HG03520 (cell line): ENCODE measurements around the gene SFXN5.
A peak's percentile ranks its signal among the peaks of the same experiment; 100 is the strongest.
"Not testable (repeated sequence)": the region's sequence is repeated elsewhere in the genome, so short reads cannot be mapped to it uniquely, and the experiment has no call there.

Experiments used
- ATAC-seq: cut with Tn5 transposase; IDR thresholded peaks from one replicate; pipeline ENCODE4 v1.9.1; 2021; ENCODE audit warnings: mild to moderate bottlenecking, moderate library complexity; ENCODE audit not compliant: unreplicated experiment

The SFXN5 gene

GRCh38 chr2:72914589-72915319 lies 156.8 kb downstream of the SFXN5 start:
- ATAC-seq: no peak

- ATAC-seq: no peak
These were observed 157.3 kb downstream of the SFXN5 start for GRCh38 chr2:72914206-72914559.

DNA sequence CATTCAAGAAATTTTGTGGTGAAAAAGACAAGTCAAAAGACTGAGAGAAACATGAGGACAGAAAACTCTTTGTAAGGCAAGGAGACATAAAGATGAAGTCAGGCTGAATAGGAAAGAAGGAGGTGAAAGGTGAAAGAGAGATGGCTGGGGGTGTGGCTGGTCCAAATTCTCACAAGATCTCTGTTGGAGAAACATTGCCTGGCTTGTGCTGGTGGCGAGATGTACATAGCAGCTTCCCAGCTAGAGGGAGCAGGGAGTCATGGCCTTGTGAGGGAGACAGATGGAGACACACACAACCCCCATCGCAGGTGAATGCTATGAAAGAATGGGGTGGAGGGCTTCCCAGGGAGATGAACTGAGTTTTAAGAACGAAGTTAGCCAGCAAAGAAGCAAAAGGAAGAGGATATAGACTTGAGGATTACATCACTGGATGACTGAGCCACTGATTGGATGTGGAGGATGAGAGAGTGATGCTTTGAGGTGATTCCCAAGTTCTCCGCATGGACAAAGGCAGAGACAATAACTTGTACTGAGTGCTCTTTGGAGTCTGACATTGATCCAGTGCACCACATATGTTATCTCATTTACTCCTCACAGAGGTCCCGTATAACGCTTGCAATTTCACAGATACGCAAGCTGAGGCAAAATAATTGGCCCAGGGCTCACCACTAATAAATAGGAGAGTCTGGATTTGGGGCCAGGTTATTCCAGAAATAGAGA lies 157.9 kb downstream of the SFXN5 start:
- no peak for ATAC-seq

GRCh38 chr2:72911256-72911655 lies 160.3 kb downstream of the SFXN5 start:
- ATAC-seq: no peak

- no peak for ATAC-seq
These were observed 162.8 kb downstream of the SFXN5 start for GRCh38 chr2:72908741-72909140.

GRCh38 chr2:72907369-72907768 lies 164.1 kb downstream of the SFXN5 start:
- ATAC-seq: not testable (repeated sequence)

DNA sequence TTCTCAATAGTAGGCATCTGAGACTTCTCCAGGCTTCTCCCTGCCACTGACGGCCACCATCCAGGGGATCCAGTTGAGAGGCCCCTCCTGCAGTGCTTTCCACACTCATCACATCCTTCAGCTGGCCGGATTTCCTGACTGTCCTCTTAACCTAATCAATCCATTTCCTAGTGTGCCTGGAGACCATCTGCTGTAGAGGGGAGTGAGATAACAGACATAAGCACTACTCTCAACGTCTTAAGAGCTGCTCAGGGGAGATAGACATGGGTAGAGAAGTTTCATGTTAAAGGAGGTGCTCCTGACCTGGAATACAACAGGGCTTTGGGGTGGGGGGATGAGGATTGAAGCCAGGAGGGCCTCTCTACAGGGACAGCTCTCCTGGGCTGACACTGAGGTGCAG lies 170.1 kb downstream of the SFXN5 start:
- no peak for ATAC-seq

DNA sequence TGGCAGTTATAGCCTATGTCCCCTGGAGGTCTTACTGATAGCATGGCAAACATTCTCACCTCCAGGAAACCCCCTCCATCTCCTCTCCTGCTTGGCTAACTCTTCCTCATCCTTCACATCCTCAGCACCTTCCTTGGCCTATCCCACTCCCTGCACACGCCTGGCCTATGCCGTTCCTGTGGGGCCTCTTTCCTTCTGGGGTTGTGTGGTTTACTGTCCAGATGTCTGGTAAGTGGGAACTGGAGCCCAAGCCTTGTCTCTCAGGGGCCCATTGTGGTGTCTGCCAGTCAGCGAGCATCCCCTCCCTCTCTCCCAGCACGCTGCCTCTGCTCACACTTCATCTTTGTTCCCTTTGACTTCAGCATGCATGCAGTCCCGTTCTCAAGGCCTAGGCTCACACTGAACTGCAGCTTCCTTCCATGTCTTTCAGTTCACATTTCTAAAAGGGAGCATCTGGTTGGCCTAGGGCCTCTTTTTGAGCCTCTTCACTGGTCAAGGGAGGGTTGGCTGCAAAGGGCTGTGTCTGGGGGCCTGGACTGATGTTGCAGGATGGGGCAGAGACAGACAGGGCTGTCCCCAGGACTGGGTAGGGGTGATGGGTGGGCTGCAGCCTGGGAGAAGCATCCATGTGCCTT lies 171.2 kb downstream of the SFXN5 start:
- no peak for ATAC-seq

DNA sequence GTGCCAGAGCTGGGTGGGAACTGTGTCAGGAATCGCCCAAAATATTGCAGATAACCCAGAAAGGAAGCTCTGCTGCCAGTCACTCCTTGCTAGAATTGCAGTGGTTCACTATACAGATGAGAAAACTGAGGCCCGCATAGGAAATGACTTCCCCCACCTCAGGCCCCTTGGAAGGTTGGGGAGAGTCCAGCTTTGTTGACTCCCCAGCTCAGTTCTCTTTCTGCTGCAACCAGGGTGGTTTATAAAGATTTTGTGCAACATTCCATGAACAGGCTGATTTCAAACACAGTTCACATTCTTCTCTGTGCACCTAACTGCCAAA lies 173.0 kb downstream of the SFXN5 start:
- no peak for ATAC-seq

GRCh38 chr2:72897785-72898584 lies 173.5 kb downstream of the SFXN5 start:
- no peak for ATAC-seq

GRCh38 chr2:72896446-72896845 lies 175.1 kb downstream of the SFXN5 start:
- no peak for ATAC-seq

- no peak for ATAC-seq
These were observed 175.7 kb downstream of the SFXN5 start for GRCh38 chr2:72895759-72896281.

DNA sequence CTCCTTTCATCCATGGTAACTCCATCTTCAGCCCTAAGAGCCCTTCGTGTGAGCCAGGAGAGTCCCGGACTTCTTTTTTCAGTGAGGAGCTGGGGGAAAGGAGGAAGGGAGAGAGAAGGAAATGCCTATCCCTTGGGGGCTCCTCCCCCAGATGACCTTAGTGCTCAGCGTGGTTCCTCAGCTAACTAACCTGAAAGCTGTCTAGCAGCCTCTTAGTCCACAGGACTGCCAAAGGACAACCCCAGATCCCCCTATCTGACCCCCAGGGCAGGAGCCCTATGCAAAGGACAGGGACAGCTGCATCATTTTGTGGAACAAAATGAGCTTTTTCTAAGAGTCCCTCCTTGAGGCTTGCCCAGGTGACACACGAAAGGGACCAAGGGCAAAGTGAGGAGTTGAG lies 176.4 kb downstream of the SFXN5 start:
- ATAC-seq: no peak

GRCh38 chr2:72894514-72894913 lies 177.0 kb downstream of the SFXN5 start:
- no peak for ATAC-seq

DNA sequence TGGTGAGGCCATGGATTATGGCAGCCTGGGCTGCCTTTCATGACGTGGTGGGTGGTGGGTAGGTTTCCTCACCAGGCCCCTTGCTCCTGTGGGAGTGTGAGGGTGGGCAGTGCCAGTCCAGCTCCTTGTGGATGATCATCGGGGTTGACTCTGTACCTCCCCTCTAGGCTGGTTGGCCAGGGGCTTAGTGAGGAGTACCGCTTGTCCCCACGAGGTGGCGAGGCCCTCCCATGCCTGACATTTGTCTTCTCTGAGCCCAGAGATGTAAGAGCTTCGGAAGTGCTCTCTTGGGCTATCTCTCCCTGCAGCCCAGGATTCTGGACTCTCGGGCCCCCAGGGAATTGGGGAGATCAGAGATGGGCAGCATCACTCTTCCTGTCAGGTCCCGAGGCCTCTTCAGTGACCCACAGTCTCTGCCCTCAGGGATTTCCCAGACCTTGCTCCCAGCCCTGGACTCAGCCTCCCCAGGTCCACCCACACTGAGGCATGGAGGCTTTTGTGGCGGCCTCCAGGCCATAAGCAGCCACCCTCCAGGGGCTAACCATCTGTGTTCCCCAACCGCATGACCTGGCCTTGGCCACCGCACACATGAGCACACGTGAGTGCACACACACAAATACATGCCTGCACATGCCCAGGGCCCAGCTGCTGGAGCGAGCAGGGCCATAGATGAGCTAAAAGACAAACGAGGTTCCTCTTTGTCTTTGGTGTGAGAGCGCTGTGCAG lies 177.8 kb downstream of the SFXN5 start:
- ATAC-seq: peak; percentile 73

DNA sequence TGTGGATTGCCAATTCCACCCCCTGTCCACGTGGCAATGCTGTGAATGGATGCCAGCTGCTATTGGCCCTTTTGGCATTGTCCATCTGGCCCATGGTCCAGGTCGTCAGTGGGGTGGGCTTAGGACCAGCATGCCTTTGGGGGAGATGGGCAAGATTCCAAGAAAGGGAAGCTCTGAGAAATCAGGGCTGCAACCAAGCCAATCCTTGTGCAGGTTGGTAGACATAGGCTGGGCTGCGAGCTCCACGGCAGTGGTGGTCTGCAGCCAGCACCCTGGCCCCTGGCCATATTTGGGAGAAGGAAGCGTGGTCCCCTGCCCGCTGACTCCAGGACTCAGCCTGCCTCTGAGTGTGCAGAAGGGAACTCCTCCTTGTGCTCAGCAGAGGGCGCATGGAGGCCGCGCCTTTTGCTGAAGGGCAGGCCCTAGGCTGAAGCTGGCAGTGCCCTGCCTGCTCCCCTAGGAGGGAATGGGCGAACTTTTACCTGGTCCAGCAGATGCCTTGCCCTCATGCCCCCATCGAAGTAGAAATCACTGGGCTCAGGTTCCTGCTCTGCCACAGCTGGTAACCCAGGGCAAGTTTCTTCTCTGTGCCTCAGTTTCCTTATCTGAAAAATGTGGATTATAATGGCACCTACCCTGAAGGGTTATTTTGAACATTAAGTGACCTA lies 178.9 kb downstream of the SFXN5 start:
- ATAC-seq: peak; percentile 57
